HepG2 (cell line): ENCODE measurements around the gene ATF3. TPM values are rescaled to one million over a fixed set of nuclear protein-coding genes. Genes with fewer than 3 reads are reported as not detected.

ENCODE experiments used
- CAMTA2 ChIP-seq: sonication (generic); formaldehyde crosslinking; IDR thresholded peaks from 2 replicates; pipeline ENCODE4 v1.4.0; 2020; ENCODE audit warnings: mild to moderate bottlenecking, missing genetic modification reagents, borderline replicate concordance
- CCDC6 ChIP-seq: sonication (generic); formaldehyde crosslinking; IDR thresholded peaks from 2 replicates; pipeline ENCODE4 v1.8.1; 2022; ENCODE audit warnings: mild to moderate bottlenecking, missing genetic modification reagents, moderate library complexity
- GRHL1 ChIP-seq: sonication (generic); formaldehyde crosslinking; conservative IDR thresholded peaks from 2 replicates; pipeline ENCODE4 v1.8.0; 2022; ENCODE audit warnings: missing genetic modification reagents
- HINFP ChIP-seq: sonication (generic); formaldehyde crosslinking; IDR thresholded peaks from 2 replicates; pipeline ENCODE4 v1.4.0; 2020; ENCODE audit warnings: low read depth, mild to moderate bottlenecking, missing genetic modification reagents
- SIX1 ChIP-seq: sonication (generic); formaldehyde crosslinking; IDR thresholded peaks from 2 replicates; pipeline ENCODE4 v1.4.0; 2020; ENCODE audit warnings: missing genetic modification reagents, borderline replicate concordance
- XBP1 ChIP-seq: sonication (generic); formaldehyde crosslinking; IDR thresholded peaks from 2 replicates; pipeline ENCODE4 v1.5.0; 2020; ENCODE audit warnings: missing genetic modification reagents
- ZBTB38 ChIP-seq: sonication (generic); formaldehyde crosslinking; IDR thresholded peaks from 2 replicates; pipeline ENCODE4 v1.5.1; 2020; ENCODE audit warnings: mild to moderate bottlenecking, missing genetic modification reagents
- polyA plus RNA-seq, 8 experiments: library from polyadenylated mRNA; depleted of rRNA in 3 of 8; stranded (reverse) in 7 of 8; unstranded in 1 of 8; fragments of >200 nt; fragmentation: Illumina TruSeq in 4 of 8; extraction: Trizol in 4 of 8; gene quantifications; 2 replicates each; pipeline versions ENCODE4 v1.2.1 to v1.2.3, GENCODE V29; 2011 to 2016; ENCODE audit warnings: low read depth in 4 of 8, missing spikeins in 1 of 8, mixed read lengths in 1 of 8; ENCODE audit not compliant: insufficient read depth in 1 of 8
- total RNA-seq, 5 experiments: library from RNA; depleted of rRNA; stranded (reverse); fragments of >200 nt; fragmentation: Illumina TruSeq; extraction: Trizol; gene quantifications; 2 replicates each; pipeline ENCODE4 v1.2.3, GENCODE V29; 2016; ENCODE audit warnings: low read depth in 1 of 5
- TF ChIP-seq, protein P1 (sequence below): sonication (generic); formaldehyde crosslinking; IDR thresholded peaks from 2 replicates; pipeline ENCODE4 v1.5.0; 2020; ENCODE audit warnings: mild to moderate bottlenecking, missing genetic modification reagents, borderline replicate concordance
- TF ChIP-seq, protein P2 (sequence below): sonication (generic); formaldehyde crosslinking; IDR thresholded peaks from 2 replicates; pipeline ENCODE4 v1.4.0; 2020; ENCODE audit warnings: missing genetic modification reagents, mild to moderate bottlenecking, borderline replicate concordance

The ATF3 gene
- total and polyA plus RNA-seq, 2 of the 13 experiments (the other 11 are each of a cell fraction or from before 2014, with no cell fraction given): 5.0 to 13.0 TPM

GRCh38 chr1:212622906-212623305 is 14.3 kb downstream of the ATF3 start (continued):
- TF ChIP-seq, protein P1, sequence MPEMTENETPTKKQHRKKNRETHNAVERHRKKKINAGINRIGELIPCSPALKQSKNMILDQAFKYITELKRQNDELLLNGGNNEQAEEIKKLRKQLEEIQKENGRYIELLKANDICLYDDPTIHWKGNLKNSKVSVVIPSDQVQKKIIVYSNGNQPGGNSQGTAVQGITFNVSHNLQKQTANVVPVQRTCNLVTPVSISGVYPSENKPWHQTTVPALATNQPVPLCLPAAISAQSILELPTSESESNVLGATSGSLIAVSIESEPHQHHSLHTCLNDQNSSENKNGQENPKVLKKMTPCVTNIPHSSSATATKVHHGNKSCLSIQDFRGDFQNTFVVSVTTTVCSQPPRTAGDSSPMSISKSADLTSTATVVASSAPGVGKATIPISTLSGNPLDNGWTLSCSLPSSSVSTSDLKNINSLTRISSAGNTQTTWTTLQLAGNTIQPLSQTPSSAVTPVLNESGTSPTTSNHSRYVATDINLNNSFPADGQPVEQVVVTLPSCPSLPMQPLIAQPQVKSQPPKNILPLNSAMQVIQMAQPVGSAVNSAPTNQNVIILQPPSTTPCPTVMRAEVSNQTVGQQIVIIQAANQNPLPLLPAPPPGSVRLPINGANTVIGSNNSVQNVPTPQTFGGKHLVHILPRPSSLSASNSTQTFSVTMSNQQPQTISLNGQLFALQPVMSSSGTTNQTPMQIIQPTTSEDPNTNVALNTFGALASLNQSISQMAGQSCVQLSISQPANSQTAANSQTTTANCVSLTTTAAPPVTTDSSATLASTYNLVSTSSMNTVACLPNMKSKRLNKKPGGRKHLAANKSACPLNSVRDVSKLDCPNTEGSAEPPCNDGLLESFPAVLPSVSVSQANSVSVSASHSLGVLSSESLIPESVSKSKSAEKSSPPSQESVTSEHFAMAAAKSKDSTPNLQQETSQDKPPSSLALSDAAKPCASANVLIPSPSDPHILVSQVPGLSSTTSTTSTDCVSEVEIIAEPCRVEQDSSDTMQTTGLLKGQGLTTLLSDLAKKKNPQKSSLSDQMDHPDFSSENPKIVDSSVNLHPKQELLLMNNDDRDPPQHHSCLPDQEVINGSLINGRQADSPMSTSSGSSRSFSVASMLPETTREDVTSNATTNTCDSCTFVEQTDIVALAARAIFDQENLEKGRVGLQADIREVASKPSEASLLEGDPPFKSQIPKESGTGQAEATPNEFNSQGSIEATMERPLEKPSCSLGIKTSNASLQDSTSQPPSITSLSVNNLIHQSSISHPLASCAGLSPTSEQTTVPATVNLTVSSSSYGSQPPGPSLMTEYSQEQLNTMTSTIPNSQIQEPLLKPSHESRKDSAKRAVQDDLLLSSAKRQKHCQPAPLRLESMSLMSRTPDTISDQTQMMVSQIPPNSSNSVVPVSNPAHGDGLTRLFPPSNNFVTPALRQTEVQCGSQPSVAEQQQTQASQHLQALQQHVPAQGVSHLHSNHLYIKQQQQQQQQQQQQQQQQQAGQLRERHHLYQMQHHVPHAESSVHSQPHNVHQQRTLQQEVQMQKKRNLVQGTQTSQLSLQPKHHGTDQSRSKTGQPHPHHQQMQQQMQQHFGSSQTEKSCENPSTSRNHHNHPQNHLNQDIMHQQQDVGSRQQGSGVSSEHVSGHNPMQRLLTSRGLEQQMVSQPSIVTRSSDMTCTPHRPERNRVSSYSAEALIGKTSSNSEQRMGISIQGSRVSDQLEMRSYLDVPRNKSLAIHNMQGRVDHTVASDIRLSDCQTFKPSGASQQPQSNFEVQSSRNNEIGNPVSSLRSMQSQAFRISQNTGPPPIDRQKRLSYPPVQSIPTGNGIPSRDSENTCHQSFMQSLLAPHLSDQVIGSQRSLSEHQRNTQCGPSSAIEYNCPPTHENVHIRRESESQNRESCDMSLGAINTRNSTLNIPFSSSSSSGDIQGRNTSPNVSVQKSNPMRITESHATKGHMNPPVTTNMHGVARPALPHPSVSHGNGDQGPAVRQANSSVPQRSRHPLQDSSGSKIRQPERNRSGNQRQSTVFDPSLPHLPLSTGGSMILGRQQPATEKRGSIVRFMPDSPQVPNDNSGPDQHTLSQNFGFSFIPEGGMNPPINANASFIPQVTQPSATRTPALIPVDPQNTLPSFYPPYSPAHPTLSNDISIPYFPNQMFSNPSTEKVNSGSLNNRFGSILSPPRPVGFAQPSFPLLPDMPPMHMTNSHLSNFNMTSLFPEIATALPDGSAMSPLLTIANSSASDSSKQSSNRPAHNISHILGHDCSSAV (CRISPR knock-in tag): no peak
- TF ChIP-seq GRHL1 (CRISPR knock-in tag) (no peak), CCDC6 (no peak), HINFP (CRISPR knock-in tag) (no peak), ZBTB38 (CRISPR knock-in tag) (no peak), CAMTA2 (no peak), SIX1 (no peak), XBP1 (CRISPR knock-in tag) (no peak)
- TF ChIP-seq, protein P2, sequence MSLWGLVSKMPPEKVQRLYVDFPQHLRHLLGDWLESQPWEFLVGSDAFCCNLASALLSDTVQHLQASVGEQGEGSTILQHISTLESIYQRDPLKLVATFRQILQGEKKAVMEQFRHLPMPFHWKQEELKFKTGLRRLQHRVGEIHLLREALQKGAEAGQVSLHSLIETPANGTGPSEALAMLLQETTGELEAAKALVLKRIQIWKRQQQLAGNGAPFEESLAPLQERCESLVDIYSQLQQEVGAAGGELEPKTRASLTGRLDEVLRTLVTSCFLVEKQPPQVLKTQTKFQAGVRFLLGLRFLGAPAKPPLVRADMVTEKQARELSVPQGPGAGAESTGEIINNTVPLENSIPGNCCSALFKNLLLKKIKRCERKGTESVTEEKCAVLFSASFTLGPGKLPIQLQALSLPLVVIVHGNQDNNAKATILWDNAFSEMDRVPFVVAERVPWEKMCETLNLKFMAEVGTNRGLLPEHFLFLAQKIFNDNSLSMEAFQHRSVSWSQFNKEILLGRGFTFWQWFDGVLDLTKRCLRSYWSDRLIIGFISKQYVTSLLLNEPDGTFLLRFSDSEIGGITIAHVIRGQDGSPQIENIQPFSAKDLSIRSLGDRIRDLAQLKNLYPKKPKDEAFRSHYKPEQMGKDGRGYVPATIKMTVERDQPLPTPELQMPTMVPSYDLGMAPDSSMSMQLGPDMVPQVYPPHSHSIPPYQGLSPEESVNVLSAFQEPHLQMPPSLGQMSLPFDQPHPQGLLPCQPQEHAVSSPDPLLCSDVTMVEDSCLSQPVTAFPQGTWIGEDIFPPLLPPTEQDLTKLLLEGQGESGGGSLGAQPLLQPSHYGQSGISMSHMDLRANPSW (CRISPR knock-in tag): no peak
